ENCODE data around the gene ZBTB49.

ZBTB49 gene

DNA sequence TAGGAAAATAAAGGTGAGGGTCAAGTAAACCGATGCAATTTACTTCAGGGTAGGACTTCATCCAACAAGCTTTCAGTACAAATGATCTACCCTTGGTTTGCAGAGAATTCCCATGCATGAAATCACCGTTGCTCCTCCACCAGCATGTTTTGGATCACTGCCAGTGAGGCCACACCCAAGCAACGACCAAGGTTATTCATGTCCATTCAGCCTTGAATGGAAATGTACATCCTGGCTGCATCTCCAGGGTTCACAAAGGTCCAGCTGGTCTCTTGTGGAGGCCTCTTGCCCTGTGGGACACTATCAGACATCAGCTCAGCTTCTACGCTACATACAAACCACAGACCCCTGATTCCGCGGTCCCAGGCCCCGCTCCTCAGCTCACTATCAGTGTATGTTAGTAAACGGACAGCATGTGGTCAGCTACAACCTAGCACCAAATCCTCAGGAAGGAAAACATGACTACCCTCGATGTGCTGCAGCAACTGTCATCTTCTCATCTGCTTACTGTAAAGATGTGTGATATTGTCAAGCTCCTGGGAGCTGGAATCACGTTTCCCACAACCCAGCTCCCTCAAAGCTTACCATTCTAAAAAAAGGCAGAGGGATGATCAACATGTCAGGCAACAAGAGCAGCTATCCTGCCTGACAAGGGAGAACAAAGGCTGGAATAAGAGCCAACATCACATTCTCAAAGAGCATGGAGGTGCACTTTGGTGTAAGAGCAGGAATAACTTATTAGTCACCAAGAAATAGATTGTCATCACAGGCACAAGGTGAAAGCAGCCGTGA is 5.0 kb upstream of the ZBTB49 start:
- no peak for DNase-seq

DNA sequence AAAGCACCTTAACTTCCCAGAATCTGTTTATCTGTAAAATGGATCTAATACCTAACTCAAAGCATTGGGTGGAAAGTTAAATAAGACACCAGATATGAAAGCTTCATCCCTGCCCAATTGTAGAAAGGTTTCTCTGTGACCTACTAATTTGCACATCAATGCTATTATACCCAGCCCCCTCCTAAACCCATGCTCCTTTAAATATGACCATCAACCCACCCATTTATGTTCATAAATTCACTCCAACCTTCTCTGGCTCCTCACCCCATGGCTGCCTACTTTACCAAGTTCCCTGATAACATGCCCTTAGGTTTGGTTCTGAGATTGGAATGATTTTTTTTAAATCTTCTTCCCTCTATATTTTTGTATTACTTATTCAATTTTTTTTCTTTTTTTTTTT is 2.0 kb upstream of the ZBTB49 start:
- no peak for DNase-seq

DNA sequence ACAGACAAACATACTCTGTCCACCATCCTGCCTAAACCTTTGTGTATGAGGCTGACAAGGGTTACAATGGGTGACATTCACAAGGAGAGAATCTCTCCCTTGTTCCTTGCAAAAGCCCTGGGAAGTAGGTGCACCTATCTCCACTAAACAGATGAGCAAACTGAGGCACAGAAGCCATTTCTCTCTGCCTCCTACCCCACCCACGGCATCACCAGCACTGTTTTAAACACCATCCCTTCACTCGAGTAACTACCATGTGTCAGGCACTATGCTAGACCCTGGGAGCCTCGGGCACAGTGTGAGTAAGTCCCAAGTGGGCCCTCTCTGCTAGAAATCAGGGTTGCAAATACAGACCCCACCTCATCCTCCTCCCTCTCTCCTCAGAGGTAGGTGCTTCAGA is 996 bp upstream of the ZBTB49 start:
- no peak for DNase-seq

GRCh38 chr4:4289597-4289940 is 482 bp upstream of the ZBTB49 start:
- no peak for DNase-seq

- no peak for DNase-seq
Observed at GRCh38 chr4:4293279-4293678, 3.2 kb downstream of the ZBTB49 start.

DNA sequence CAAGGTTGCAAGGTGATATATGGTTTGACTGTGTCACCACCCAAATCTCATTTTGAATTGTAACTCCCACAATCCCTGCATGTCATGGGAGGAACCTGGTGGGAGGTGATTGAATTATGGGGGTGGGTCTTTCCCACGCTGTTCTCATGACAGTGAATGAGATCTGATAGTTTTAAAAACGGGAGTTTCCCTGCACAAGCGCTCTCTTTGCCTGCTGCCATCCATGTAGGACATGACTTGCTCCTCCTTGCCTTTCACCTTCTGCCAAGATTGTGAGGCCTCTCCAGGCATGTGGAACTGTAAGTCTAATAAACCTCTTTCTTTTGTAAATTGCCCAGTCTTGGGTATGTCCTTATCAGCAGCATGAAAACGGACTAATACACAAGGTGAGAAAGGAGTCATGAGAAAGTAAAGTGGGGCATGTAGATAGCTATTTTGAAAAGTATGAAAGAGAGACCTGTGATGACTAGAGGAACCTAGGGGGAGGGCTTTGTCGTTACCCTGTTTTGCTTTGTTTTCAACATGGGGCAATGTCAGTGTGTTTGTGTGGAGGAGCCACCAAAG is 6.3 kb downstream of the ZBTB49 start:
- no peak for DNase-seq

DNA sequence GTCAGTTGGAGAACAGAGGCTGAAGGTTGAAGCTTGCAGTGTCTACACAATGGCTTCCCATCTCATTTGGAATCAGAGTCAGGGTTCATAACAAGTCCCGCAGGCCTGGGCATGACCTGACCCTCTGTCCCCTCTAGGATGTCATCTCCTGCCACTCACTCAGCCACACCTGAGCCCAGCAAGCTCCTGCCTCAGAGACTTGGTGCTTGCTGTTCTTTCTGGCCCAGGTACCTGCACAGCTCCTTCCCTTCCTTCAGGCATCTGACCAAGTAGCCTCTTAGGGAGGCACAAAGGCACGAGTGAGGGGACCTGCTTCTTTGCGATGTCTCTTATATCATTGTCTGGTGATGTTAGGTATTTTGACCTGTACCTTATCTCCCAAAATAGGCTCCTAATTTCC is 9.0 kb downstream of the ZBTB49 start:
- DNase-seq: no peak

- DNase-seq: no peak
Observed at GRCh38 chr4:4302001-4302400, 11.9 kb downstream of the ZBTB49 start.

GRCh38 chr4:4302416-4302815 is 12.4 kb downstream of the ZBTB49 start:
- DNase-seq: no peak

GRCh38 chr4:4306920-4307319 is 16.9 kb downstream of the ZBTB49 start:
- DNase-seq: no peak

DNA sequence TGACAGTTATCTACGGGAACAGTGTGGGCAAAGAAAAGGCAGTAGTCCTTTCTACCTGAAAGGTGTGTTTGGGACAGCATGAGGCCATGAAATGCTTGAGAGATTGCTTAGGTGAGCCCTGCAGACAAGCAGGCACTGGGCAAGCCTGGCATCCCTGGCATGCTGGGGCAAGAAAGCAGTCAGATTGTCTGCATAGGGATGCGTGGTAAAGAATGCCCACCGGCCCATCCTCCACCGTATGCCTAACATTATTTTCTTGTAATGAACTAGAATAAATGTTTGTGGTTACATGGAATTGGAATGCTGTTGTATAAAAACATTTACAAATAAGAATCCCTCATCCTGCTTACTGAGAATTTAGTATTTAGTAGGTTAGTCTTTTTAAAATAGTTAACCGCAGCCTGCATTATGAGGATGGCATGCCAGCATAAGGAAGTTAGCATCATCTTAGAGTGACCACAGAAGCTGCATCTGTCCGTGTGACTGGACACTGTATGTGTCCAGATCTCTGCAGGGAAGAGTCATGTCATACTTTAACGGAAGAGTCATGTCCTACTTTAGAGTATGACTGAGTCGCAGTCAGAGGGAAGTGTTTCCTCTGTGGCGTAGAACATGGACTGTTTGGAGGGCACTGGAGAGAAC is 18.9 kb downstream of the ZBTB49 start:
- DNase-seq: no peak

- DNase-seq: no peak
Observed at GRCh38 chr4:4311193-4311592, 21.1 kb downstream of the ZBTB49 start.

GRCh38 chr4:4315461-4316149 is 25.6 kb downstream of the ZBTB49 start:
- DNase-seq: no peak

DNA sequence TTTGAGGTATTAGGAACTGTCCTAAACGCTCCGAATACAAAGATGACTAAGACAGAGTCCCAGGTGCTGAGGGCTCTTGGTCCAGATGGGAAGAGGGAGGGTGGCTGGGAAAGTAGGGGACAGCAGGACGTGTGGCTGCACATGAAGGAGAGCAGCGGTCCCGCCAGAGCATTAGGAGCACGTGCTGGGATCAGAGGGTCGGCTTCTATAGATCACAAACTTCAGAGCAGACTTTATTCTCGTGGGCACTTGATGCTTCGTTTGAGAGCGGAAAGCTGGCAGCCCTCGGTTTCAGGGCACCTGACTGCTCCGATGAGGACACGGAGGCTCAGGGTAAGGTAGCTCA is 26.1 kb downstream of the ZBTB49 start:
- no peak for DNase-seq

GRCh38 chr4:4317496-4318232 is 27.6 kb downstream of the ZBTB49 start:
- DNase-seq: no peak

DNA sequence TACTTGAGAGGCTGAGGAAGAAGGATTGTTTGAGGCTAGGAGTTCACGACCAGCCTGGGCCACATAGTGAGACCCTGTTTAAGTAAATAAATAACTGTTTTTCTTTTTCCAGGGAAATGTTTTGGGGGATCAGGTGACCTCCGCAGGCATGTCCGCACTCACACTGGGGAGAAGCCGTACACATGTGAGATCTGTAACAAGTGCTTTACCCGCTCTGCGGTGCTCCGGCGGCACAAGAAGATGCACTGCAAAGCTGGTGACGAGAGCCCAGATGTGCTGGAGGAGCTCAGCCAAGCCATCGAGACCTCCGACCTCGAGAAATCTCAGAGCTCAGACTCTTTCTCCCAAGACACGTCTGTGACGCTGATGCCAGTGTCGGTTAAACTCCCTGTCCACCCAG is 30.5 kb downstream of the ZBTB49 start:
- DNase-seq: no peak

DNA sequence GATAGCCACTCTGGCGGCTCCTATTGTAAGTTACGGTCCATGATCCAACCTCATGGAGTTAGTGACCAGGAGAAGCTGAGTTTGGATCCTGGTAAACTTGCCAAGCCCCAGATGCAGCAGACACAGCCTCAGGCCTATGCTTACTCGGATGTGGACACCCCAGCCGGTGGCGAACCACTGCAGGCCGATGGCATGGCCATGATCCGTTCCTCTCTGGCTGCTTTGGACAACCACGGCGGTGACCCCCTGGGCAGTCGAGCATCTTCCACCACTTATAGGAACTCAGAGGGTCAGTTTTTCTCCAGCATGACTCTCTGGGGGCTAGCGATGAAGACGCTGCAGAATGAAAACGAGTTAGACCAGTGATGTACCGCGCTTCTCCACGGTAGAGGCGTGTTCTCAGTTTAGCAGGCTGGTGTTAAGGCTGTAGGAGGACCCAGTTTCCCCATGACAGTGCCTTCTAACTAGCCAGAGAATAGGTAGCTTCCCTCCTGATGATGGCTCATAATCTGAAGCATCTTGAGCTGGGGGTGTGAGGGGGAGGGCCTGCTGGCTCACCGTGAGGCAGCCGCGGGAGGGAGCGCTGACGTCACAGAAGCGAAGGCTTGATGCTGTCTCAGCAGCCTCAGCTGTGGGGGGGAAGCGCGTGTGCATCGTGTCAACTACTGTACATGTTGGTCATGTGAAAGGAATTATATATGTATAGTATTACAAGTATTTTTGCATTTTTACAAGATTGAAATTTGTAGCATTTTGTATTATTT is 31.1 kb downstream of the ZBTB49 start:
- DNase-seq: no peak

DNA sequence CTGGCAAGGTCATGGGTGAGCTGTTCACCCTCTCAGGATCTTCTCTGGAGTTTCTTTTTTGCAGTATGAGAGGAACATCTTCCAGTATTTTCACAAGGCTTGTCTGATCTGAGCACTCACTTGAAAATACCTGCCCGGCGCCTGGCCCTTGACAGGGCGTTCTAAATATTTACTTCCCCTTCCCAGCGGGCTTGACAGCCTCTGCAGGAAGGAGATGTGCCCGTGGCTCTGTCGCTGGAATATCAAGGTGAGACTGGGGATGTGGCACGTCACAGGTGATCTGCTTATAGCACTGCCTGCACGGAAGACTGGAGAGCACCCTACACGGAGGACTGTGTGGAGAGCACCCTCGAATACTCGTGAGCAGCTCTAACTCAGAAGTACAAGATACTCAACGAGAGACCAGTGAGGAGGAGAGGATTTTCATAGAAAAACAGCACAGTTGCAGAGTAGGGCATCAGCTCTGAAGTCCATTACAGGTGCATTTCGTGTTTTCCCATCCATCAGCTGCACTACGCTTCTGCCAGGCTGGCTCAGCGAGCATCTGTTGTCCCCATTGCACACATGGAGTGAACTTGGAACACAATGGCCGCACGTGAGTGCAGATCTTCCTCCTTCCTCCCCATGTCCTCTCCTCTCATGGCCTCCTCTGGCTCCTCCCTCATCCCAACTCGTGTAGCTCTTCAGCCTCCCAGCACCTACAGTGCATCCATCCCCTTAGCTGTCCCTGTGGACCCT is 32.1 kb downstream of the ZBTB49 start:
- no peak for DNase-seq

DNA sequence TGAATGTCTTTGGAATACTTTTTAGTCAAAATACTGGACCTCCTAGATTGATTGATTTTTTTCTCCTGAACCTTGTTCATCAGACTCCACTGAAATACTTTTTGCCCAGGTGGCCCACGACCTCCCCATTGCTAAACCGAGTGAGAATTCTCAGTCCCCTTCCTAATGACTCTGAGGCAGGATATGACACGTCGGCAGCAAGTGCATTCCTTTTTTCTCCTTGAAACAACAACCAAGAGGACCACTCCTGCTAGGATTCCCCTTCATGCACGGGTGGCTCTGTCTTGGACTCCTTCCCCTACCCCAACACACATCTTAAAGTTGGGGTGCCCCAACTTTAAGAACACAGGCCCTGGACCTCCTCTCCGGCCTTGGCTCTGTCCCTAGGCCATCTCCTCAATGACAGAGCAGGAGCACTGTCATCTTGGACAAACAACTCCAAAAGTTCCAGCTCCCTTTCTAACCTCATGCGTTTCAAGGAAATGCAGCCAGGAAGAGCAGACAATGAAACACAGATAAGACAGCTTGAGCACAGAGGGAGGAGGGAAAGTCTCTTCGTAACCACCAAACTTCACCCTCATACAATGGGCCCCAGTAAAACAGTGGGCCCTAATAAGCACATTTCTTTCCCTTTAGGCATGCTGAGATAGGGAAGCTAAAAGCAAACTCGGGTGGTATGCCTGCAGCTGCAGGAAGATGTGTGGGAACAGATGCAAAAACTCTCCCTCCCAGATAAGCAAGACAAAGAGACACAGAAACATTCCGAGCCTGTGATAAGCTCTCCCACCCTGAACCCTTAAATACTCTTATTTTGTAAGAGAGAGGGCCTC is 33.9 kb downstream of the ZBTB49 start:
- no peak for DNase-seq

- DNase-seq: no peak
Observed at GRCh38 chr4:4325321-4325720, 35.3 kb downstream of the ZBTB49 start.

GRCh38 chr4:4326166-4326565 is 36.1 kb downstream of the ZBTB49 start:
- DNase-seq: no peak

Data from stimulated activated CD4-positive, alpha-beta T cell treated with anti-CD3 and anti-CD28 coated beads, Interleukin-4, amount 100 ng/mL, for 1 hour (primary cell).